ENCODE data around the gene TMF1. TPM values are rescaled to one million over a fixed set of nuclear protein-coding genes. Genes with fewer than 3 reads are reported as not detected.

Gene TMF1
- total RNA-seq, 1 donor from 2014 or later = 15.6 TPM

DNA sequence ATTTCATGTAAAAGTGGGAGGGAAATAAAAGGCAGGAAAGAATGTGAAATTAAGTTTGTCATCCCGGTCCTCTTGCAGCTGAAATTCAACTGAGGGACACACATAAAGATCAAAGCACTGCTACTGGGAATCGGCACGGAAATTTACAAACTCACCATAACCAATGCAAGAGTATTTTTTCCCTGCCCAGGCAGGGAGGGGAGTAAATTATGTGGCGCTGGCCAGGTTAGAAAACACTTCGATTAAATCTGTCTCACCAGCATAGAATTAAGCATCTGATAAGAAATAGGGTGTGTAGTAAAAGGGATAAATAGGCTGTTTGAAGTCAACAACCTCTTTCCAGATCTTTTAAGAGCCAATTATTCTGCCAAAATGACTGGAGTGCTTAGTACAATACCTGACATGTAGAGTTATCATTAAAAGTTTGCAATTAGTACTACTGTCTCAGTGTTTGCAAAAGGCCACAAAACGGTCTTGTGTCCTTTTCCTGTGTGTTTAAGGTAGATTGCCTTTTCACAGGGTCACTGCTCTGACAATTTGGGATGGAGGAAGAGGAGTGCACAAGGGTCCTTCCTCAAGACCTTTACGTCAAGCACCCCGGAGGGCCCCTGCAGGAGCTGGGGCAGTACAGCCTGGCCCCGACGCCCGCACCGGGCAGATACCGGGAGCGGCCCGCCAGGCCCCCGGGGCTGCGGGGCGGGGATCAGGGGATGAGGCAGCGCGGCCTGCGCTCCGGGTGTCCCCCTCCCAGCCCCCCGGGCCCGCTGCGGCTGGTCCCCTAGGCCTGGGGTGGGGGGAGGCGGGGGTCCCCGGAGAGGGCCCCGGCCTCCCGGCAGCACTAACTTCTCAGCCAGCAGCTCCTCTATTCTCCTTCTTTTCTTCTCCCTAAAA is 27.4 kb upstream of the TMF1 start:
- H3K4me3 ChIP-seq (ENCODE audit: low read depth, low read length) = peak overlapping the region; percentile 86
- no peak for DNase-seq (ENCODE audit: low read depth)
- no peak for TF ChIP-seq CTCF (conservative IDR thresholded peaks at IDR 0.05; ENCODE audit: low read depth, low read length)

DNA sequence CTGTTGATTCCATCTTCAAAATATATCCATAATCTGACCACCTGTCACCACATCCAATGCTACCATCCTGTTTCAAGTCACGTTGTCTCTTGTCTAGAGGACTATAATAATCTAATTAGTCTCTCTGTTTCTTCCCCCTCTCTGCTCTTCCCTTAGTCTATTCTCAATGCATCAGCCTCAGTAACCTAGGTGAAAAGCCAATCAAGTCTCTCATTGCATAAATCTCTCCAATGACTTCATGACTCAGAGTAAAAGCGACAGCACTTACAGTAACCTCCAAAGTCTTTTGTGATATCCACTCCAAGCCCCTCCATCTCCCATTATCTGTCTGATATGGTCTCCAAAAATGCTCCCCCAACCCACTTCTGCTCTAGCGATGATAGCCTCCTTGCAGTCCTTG is 20.8 kb upstream of the TMF1 start:
- no peak for TF ChIP-seq CTCF (conservative IDR thresholded peaks at IDR 0.05; ENCODE audit: low read depth, low read length)
- no peak for DNase-seq (ENCODE audit: low read depth)
- H3K4me3 ChIP-seq (ENCODE audit: low read depth, low read length) = no peak overlapping the region

DNA sequence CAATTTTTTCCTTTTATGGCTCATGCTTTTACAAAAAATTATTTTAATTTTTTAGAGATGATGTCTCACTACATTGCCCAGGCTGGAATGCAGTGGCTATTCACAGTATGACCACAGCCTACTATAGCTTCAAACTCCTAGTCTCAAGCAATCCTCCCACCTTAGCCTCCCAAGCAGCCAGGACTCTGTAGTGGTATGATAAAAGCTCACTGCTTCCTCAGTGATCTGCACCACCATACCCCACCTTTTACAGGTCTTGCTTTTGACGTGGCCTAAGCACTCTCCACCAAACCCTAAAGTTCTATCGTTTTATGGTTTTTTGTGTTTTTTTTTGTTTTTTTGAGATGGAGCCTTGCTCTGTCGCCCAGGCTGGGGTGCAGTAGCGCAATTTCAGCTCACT is 14.0 kb upstream of the TMF1 start:
- no peak for TF ChIP-seq CTCF (conservative IDR thresholded peaks at IDR 0.05; ENCODE audit: low read depth, low read length)
- DNase-seq (ENCODE audit: low read depth) = no peak

GRCh38 chr3:69065318-69065964 is 13.3 kb upstream of the TMF1 start:
- no peak for DNase-seq (ENCODE audit: low read depth)
- H3K4me3 ChIP-seq (ENCODE audit: low read depth, low read length) = no peak overlapping the region
- no peak for TF ChIP-seq CTCF (conservative IDR thresholded peaks at IDR 0.05; ENCODE audit: low read depth, low read length)

More for the DNA sequence above, 14.0 kb upstream of the TMF1 start:
- H3K4me3 ChIP-seq (ENCODE audit: low read depth, low read length) = no peak overlapping the region

DNA sequence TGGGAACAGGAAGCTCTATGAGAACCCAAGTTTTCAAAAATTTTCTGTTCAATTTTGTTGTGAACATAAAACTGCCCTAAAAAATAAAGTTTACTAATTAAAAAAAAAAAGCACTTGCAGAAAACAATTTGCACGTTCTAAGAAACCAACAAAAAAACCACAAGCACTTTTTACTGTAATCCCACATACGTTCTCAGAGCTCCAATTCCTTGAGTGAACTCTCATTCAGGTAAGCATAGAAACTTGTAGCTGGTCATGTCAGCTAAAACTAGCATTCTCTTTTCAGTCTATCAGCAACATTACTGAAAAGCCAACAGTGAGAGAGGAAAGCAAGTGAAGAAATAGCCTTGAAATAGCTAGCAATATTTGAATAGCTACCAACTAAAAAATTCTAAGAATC is 11.5 kb upstream of the TMF1 start:
- DNase-seq (ENCODE audit: low read depth) = no peak
- no peak for TF ChIP-seq CTCF (conservative IDR thresholded peaks at IDR 0.05; ENCODE audit: low read depth, low read length)
- H3K4me3 ChIP-seq (ENCODE audit: low read depth, low read length) = no peak overlapping the region

DNA sequence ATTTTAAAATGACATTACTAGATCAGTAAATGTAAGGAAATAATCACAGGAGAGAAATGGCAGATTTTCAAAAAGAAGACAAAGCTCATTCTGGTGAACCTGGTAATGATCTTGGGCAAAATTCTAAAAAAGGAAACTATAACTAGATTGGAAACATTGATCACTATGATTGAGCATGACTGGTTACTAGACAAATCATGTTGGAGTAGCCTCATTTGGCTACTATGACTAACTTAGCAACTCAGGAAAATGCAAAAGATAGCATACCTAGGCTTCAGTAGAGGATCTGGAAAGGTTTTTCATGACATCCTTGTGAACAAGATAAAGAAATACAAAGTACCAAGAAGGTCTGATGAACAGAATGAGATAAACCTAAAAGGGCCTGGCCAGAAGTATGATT is 7.6 kb upstream of the TMF1 start:
- no peak for DNase-seq (ENCODE audit: low read depth)
- no peak overlapping the region for H3K4me3 ChIP-seq (ENCODE audit: low read depth, low read length)
- no peak for TF ChIP-seq CTCF (conservative IDR thresholded peaks at IDR 0.05; ENCODE audit: low read depth, low read length)

GRCh38 chr3:69058947-69059224 is 6.8 kb upstream of the TMF1 start:
- DNase-seq (ENCODE audit: low read depth) = no peak
- H3K4me3 ChIP-seq (ENCODE audit: low read depth, low read length) = no peak overlapping the region
- TF ChIP-seq CTCF (conservative IDR thresholded peaks at IDR 0.05; ENCODE audit: low read depth, low read length) = no peak

Measured in epithelial cell of proximal tubule (primary cell).